ENCODE measurements around the gene IL20RB.
"Not testable (repeated sequence)": the region's sequence is repeated elsewhere in the genome, so short reads cannot be mapped to it uniquely, and the experiment has no call there.

Gene IL20RB

GRCh38 chr3:136943436-136943835 lies 14.3 kb upstream of the IL20RB start:
- no peak for DNase-seq (ENCODE audit: low read depth in 4 of 4, low spot score in 1 of 4)

GRCh38 chr3:136946978-136947377 lies 10.8 kb upstream of the IL20RB start:
- no peak for DNase-seq (ENCODE audit: low read depth in 4 of 4, low spot score in 1 of 4)

GRCh38 chr3:136947477-136947876 lies 10.3 kb upstream of the IL20RB start:
- no peak for DNase-seq (ENCODE audit: low read depth in 4 of 4, low spot score in 1 of 4)

DNA sequence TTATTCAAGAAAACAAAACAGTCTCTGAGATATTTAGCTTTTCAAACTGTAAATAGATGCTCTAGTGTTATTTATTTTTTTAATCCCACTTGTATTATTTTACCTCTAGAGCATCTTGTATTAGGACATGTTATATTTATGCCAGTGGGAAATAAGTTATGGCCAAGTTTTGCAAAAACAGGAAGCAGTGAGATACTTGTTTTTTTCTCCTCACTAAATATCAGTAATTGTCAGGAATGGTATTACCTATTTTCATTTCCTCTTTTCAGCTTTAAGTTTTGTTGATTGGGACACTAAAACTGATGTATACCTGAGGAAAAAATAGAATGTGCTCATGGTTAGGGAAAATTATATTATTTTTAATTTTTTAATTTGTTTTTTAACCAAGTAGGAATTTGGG lies 8.6 kb upstream of the IL20RB start:
- DNase-seq (ENCODE audit: low read depth in 4 of 4, low spot score in 1 of 4), result no peak

- no peak for DNase-seq (ENCODE audit: low read depth in 4 of 4, low spot score in 1 of 4)
Measured at GRCh38 chr3:136949708-136950107, 8.1 kb upstream of the IL20RB start.

DNA sequence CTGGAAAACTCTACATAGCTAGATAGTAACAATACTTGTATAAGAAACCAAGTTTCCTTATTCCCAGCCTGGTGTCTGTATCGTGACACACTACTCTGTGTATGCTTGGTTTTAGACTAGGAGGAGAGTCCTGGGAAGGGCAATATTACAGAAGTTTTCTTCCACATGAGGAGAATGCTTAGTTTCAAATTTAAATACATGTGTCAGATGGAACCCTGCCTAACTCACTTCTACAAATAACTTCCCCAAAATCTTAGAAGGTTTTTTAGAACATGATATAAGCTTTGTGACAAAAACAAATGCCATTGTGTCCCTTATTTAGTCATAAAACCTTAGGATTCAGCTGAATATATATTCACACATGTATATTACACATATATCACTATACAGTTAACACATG lies 7.2 kb upstream of the IL20RB start:
- no peak for DNase-seq (ENCODE audit: low read depth in 4 of 4, low spot score in 1 of 4)

- no peak for DNase-seq (ENCODE audit: low read depth in 4 of 4, low spot score in 1 of 4)
Measured at GRCh38 chr3:136952292-136952691, 5.5 kb upstream of the IL20RB start.

- no peak for DNase-seq (ENCODE audit: low read depth in 4 of 4, low spot score in 1 of 4)
Measured at GRCh38 chr3:136954251-136954650, 3.5 kb upstream of the IL20RB start.

DNA sequence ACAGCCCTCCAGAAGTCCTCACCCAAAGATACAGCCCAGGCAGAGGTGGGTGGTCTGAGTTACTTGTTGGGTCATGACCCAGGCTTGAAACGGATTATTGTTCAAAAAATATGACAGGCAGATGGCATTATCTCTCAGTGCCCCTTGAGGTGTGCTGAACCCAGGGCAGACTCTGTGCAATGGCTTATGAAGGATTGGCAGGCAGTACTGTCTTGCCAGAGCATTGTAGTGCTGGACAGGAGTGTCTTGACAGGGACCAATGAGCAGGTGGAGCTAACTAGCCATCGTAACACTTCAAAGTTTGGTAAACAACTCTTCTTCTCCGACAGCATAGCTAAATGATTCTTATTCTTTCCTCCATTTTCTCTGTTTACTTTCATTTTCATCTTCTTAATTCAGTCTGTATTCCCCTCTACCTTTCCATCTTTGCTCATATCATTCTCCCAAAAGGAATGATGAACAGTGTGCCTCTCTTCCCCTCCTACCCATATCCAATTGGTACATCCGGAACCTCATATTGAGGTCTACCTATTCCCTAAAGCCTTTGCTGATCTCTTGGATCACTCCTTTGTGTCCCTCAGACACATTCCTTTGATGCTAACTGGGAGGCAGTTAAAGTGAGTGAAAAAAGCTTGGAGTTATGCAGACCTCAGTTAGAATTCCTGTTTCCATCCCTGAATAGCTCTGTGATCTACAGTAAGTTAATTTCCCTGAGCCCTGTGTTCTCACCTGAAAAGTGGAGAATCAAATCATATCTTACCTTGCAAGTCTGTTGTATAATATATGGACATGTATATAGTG lies 2.6 kb upstream of the IL20RB start:
- no peak for DNase-seq (ENCODE audit: low read depth in 4 of 4, low spot score in 1 of 4)

DNA sequence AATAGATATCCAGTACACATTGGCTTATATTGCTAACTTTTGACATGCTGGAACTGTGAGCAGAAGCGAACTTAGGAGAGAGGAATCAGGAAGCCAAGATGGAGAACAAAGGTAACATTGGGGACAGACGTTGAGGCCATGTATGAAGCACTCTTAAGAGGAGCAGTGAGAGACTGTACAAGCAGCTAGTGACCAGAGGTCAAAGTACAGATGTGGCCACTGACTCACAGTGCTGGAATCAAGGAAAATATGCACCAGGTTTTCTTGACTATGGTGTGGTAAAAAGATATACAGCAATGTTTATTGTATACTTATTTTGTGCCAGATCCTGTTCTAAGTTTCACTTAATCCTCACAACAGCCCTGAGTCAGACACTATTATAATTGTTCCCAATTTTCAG lies 2.0 kb upstream of the IL20RB start:
- DNase-seq (ENCODE audit: low read depth in 4 of 4, low spot score in 1 of 4), result no peak

GRCh38 chr3:136956971-136957370 lies 812 bp upstream of the IL20RB start:
- DNase-seq (ENCODE audit: low read depth in 4 of 4, low spot score in 1 of 4), result no peak

- DNase-seq (ENCODE audit: low read depth in 4 of 4, low spot score in 1 of 4), result no peak
Measured at GRCh38 chr3:136958939-136959338, 1.2 kb downstream of the IL20RB start.

DNA sequence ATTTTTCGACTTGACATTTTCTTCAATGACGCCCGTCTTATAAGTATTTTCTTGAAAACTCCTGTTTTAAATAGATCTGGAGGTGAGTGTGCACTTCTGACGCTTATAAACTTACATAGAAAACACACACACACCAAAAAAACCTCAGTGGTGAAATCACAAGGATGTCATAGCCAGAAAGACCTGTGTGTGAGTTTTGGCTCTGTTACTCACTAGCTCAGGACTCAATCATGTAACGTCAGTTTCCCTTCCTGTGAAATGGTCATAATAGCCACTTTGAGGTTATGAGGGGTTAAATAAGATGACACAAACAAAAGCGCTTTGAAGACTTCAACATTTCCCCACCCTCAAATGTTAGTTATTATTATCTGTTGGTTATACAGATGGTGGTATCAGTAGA lies 1.8 kb downstream of the IL20RB start:
- DNase-seq (ENCODE audit: low read depth in 4 of 4, low spot score in 1 of 4), result no peak

DNA sequence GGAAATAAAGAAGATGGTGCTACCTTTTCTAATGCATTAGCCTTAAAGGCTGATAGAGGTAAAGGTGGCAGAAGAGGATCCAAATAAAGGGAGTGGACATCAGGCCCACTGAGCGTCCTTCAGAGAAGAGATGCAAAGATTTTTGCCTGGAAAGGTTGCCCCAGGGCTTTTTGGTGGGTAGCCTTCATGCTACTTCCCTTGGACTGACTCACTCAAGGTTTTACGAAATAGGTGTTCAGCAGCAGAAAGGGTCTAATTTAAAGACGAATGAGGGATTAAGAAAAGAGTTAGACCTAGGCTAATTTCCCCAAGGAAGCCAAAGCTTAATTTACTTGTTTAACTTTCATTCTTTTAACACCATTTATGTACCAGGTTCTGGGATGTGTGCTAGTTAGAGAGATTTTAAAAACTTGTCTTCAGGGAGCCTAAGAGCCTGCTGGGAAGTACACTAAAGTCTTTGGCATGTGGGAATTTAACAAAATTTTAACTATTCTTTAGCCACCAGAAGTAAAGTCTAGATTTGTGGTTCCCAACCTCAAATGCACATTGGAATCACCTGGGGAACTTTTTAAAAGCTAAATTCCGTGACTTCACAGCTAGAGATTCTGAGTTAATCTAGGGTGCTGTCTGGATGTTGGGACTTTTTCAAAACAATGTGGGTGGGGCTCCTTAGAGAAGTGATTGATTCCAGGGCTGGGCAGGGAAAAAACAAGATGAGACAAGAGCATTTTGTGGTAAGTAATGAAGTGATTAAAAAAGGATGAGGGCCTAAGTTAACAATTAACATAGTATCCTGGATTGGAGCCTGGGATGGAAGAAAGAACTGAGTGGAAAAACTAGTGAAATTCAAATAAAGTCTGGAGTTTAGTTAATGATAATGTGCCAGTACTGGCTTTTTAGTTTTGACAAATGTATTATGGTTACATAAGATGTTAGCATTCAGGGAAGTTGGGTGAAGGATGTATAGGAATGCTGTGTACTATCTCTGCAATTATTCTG lies 3.4 kb downstream of the IL20RB start:
- DNase-seq (ENCODE audit: low read depth in 4 of 4, low spot score in 1 of 4), result no peak

DNA sequence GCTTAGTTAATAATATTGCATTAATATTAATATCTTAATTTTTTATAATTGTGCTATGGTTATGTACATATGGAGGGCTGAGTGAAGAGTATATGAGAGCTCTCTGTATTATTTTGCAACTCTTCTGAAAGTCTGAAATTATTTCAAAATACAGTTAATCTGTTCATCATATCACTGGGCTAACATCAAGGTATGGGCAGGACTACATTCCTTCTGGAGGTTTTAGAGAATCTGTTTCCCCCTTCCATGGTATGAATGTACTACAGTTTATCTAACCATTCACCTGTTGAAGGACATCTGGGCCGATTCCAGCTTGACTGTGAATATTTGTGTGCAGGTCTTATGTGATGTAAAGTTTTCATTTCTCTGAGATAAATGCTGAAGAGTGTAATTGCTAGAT lies 5.1 kb downstream of the IL20RB start:
- no peak for DNase-seq (ENCODE audit: low read depth in 4 of 4, low spot score in 1 of 4)

GRCh38 chr3:136969539-136969938 lies 11.8 kb downstream of the IL20RB start:
- DNase-seq (ENCODE audit: low read depth in 4 of 4, low spot score in 1 of 4), result not testable (repeated sequence)

GRCh38 chr3:136973352-136973751 lies 15.6 kb downstream of the IL20RB start:
- no peak for DNase-seq (ENCODE audit: low read depth in 4 of 4, low spot score in 1 of 4)

DNA sequence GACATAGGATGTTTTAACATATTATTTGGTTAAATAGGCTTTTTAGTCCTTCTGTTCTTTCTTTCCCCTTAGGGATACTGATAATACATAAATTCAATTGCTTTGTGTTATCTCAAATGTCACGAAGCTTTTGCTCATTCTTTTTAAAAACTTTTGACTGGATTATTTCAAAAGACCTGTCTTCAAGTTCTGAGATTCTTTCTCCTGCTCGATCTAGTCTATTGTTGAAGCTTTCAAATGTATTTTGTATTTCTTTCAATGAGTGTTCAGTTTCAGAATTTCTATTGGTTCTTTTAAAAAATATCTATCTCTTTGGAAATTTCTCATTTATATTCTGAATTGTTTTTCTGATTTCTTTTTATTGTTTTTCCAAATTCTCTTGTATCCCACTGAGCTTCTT lies 16.9 kb downstream of the IL20RB start:
- no peak for DNase-seq (ENCODE audit: low read depth in 4 of 4, low spot score in 1 of 4)

DNA sequence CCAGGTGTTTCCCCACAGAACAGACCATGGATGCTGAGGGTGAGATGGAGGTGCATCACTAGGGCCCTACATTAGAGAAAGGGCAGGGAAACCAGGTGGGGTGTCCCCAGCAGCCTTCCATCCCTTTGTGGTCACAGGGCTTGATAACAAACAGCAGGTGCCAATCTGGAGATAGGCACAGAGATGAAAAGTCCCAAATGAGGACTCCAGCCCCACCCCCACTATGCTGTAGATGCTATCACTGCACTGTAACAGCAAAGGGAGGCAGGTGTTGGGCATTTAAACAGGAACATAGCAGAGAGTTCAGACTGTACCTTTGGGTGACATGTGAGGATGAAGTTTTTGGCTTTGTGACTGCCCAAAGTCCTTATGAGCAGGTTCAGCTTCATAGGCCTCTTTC lies 21.4 kb downstream of the IL20RB start:
- DNase-seq (ENCODE audit: low read depth in 4 of 4, low spot score in 1 of 4), result no peak

DNA sequence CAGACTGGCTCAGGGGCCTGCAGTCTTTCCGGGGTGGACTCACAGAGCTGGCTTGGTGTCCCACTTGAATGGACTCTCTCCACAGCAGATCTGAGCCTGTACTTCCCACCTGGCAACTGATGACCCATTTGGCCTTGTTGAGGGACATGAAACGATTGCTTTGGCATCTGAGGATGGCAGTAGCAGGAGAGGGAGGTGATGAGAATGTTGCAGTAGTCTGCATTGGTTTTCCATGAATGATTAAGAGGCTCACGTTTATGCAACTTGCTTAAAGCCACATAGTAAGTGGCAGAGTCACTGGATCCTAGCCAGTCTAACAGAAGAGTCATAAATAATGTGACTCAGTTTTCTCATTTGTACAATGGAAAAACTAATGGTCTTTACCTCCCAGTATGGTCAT lies 21.9 kb downstream of the IL20RB start:
- no peak for DNase-seq (ENCODE audit: low read depth in 4 of 4, low spot score in 1 of 4)

GRCh38 chr3:136982033-136982432 lies 24.2 kb downstream of the IL20RB start:
- no peak for DNase-seq (ENCODE audit: low read depth in 4 of 4, low spot score in 1 of 4)

- no peak for DNase-seq (ENCODE audit: low read depth in 4 of 4, low spot score in 1 of 4)
Measured at GRCh38 chr3:136982520-136983138, 24.8 kb downstream of the IL20RB start.

All from stimulated activated CD4-positive, alpha-beta T cell treated with anti-CD3 and anti-CD28 coated beads, Interleukin-1b, Interleukin-23, amount 100 ng/mL, for 24 hours (primary cell).